SH-SY5Y (cell line): ENCODE data around the gene BLMH.

Experiments
- GATA2 ChIP-seq: IDR thresholded peaks from 2 replicates; pipeline ENCODE4 v1.6.1; 2011; ENCODE audit warnings: mild to moderate bottlenecking, low read depth, low read length
- GATA3 ChIP-seq: IDR thresholded peaks from 2 replicates; pipeline ENCODE4 v1.6.1; 2011; ENCODE audit warnings: low read depth, mild to moderate bottlenecking, low read length, moderate library complexity

GRCh38 chr17:30244853-30245385 is 46.8 kb downstream of the BLMH start:
- TF ChIP-seq GATA2 = no peak
- no peak for TF ChIP-seq GATA3
